SW 1271 (cell line): Measurements from ENCODE around the gene RPTOR.
"Not testable (repeated sequence)": the region's sequence is repeated elsewhere in the genome, so short reads cannot be mapped to it uniquely, and the experiment has no call there.

Source experiments
- DNase-seq, 2 experiments: peaks; one replicate each; lab custom pipeline; 2025; lab: John Stamatoyannopoulos, UW

Gene RPTOR

DNA sequence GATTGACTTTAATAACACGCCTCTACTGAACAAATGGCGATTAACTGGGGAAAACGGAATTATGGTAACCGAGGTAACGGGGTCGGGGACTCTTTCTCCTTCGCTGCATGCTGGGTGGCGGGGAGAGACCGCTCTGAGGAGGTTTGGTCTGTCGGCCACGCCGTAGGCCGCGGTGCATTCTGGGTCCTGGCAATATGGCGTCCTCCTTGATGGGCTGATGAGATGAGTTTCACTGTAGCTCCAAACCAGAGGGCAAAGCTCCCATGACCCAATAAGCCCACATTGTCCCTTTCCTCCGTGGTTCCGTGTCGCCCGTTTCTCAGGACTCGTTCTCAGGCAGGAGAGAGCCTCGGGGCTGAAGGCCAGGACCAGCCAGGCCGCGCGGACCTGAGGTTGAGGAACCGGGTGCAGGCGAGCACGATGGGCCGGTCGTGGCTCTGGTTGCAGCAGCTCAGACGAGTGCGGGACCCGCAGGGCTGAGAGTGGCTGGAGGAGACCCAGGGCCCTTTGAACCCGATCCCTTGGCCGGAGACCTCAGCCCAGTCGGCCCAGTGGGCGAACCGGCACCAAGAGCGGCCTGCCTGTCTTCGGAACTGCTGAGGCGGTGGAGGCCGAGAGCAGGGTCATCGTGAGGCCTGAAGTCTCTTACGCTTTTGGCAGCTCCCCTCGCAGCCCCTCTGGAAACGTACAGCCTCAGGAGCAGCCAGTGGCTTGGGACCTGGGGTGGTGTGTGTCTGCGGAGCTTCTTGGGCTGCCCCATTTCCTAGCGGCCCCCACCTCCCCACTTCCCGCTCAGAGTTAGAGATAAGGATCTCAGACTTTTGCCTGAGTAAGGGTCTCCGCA, at the start of gene RPTOR:
Gene RPTOR, plus strand, starts transcription at position 184 of the 844 bp plus-strand sequence. CDS start 792 bp downstream, outside the sequence.
- DNase-seq = peak; percentile 35 to 77

GRCh38 chr17:80497726-80498241, 46.9 kb upstream of the RPTOR start:
- no peak for DNase-seq

DNA sequence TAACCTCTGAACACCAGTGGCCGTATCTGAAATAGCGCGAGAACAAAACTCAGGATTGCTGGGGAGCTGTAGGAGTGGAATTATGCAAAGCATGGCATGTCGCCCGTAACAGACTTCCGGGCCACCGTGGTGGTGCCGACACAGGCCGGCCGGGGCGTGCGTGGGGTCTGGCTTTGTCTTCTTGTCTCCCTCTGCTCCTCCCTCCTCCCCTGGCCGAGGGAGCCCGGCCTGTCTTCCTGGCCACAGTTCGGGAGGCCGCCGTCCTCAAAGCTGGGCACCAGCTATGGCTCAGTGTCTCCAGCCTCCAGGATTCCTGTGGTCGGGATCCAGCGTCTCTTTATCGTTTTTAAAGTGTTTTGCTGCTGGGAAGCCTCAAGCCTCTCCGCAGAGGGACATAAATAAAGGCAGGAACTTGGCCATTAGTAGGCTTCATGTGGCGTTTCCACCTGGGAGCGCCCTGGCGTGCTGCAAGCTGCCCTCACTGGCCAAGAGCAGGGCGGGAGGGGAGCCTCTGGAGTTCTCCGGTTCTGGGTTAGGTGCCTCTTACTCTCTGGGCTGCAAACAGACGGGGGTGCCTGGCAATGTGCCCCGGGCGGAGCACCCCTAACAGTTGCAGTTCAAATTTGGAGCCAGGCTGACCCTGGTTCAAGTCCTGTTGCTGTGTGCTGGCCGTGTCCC, 46.3 kb upstream of the RPTOR start:
- DNase-seq = no peak

DNA sequence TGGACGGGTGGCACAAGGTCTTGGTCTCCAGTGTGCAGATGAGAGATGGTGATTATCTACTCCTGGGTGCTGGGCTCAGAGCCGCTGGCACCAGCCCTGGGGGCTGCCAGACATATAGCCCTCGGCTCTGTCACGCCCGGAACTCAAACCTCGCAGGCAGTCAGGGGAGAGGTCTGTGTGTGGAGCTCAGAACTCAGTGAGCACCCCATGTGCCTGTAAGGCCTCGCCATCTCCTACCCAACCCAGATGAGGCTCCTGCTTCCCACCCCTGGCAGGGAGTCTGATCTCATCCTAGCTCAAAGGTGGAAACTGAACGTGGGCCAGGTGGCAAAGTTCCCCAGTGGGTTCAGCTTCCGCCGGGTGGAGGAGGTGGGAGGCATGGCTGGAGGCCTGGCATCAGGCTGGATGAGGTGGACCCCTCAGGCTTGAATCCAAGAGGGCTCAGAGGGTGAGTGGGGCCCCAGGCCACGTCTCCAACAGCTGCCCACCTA, 45.7 kb upstream of the RPTOR start:
- no peak for DNase-seq

DNA sequence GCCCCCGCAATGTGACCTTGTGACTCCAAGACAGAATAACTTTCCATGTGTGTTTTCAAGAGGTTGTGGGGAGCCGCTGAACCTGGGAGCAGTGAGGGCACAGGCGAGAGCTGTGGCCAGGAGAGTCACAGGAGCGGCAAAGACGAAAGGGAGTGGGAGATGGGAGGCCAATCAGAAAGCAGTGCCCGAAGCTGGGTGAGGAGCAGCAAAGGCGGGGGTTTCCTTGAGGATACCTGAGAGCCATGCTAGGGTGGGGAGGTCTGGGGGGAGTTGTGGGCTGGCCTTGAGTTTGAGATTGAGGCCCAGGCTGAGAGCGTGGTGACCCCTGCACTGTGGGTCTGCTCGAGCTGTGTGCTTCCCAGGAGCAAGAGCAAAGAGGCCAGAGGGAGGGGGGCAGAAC, 45.1 kb upstream of the RPTOR start:
- DNase-seq = no peak

- DNase-seq = no peak
These were observed 44.5 kb upstream of the RPTOR start for GRCh38 chr17:80499961-80500665.

GRCh38 chr17:80501741-80502577, 42.7 kb upstream of the RPTOR start:
- no peak for DNase-seq

DNA sequence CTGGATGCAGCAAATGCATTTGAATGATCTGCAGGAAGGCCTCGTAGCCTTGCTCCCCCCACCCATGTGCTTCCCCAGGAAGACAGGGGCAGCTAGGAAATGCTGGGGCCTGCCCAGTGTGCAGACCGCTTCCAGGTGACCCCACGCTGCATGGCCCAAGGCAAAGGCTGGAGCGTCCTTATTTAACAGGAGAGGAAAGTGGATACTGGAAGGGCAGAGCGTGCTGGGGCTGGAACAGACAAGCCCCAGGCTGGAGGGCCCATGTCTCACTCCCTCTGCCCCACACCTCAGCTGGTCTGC, 42.1 kb upstream of the RPTOR start:
- no peak for DNase-seq

GRCh38 chr17:80503031-80503430, 41.6 kb upstream of the RPTOR start:
- no peak for DNase-seq

- DNase-seq = no peak
These were observed 40.7 kb upstream of the RPTOR start for GRCh38 chr17:80503921-80504320.

DNA sequence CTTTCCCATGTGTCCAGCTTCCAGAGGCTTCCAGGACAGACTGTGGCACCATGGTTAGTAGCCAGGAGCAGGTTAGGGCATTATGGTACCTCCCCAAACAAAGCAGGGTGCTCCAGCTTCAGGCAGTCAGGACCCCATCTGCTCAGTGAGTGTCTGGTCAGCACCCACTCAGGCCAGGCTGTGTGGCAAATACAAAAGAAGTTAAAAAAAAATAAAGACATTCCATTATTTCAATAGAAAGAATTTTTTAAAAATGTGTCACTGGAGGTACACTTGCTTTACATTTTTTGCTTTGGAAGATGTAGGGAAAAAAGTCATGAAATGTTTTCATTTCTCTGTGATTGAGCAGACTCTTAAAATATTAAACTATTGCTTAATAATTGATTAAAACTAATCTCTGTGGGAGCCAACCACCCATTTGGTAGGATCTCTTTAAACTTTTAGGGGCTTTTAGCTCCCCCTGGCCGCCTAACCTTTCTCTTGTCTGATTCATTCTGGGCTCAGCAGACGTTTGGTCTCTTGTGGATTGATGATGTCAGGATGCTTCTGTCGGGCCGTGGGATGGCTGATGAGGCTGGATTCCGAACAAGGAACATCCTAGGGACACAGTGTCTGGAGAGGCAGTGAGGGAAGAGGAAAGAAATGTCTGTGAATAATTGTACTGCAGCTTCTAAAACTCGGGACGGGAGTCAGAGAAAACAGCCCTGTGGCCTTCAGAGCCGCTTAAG, 39.8 kb upstream of the RPTOR start:
- DNase-seq = no peak

DNA sequence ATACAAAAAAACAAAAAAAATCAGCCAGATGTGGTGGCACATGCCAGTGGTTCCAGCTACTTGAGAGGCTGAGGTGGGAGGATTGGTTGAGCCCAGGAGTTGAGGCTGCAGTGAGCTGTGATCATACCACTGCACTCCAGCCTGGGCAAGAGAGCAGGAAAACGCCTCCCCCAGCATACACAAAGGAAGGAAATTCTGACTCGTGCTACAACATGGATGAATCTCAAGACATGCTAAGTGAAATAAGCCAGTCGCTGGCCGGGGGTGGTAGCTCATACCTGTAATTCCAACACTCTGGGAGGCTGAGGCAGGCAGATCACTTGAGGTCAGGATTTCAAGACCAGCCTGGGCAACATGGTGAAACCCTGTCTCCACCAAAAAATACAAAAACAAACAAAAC, 37.5 kb upstream of the RPTOR start:
- not testable (repeated sequence) for DNase-seq

DNA sequence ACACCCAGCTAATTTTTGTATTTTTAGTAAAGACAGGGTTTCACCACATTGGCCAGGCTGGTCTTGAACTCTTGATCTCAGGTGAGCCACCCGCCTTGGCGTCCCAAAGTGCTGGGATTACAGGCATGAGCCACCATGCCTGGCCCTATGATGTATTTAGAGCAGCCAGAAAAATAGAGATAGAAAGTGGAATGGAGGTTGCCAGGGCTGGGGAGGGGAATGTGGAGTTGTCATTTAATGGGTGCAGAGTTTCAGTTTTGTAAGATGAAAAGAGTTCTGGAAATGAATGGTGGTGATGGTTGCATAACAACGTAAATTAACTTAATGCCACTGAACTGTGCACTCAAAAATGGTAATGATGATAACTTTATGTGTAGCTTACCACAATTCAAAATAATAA, 36.7 kb upstream of the RPTOR start:
- no peak for DNase-seq

GRCh38 chr17:80509311-80509710, 35.3 kb upstream of the RPTOR start:
- no peak for DNase-seq

- no peak for DNase-seq
These were observed 34.5 kb upstream of the RPTOR start for GRCh38 chr17:80510132-80510531.

- no peak for DNase-seq
These were observed 33.9 kb upstream of the RPTOR start for GRCh38 chr17:80510772-80511171.

GRCh38 chr17:80511222-80512180, 33.1 kb upstream of the RPTOR start:
- DNase-seq = no peak

- DNase-seq = peak in 1 of 2 experiments; percentile 13
These were observed 32.4 kb upstream of the RPTOR start for GRCh38 chr17:80512233-80512632.

DNA sequence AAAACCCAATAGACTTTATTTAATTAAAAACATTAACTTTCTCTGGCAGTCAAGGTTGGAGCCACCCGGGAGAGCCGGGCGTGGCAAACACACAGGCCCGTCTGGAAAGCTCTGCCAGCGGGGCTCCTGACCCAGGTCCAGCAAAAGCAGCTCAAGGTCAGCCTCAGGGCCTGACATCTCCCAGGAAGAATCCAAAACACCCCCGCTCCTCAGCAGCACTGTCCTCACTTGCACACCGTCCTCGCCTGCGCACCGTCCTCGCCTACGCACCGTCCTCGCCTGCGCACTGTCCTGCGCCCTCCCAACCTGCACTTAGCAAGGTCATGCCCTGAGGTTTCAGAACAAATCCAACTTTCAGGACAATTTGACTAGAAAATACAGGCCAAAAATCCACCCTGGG, 31.4 kb upstream of the RPTOR start:
- DNase-seq = no peak

DNA sequence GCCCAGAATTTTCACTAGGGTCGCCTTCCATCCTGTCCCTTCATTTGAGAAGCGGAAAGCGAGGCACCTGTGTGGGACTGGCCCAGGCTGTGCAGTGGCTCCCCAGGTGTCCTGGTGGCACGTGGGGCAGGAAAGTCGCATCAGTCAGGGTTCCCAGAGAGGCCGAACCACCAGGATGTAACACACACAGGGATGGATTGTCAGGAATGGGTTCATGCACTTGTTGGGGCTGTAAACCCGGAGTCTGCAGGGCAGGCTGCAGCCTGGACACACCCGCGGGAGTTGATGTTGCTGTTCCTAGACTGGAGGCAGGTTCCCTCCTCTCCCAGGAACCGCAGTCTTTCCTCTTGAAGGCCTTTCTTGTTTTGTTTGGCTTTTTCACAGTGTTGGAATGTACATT, 30.7 kb upstream of the RPTOR start:
- no peak for DNase-seq
